Transverse colon (tissue), 4 donors: Measurements from ENCODE around the gene PREX1. TPM values are rescaled to one million over a fixed set of nuclear protein-coding genes. Genes with fewer than 3 reads are reported as not detected.

Experiments
- DNase-seq: peaks from one replicate; pipeline ENCODE4 v3.0.0-alpha.2; 2019
- H3K27ac ChIP-seq, 4 donors: fragments of 200-600 bp; sonication (generic); 2 replicates each; pipeline ENCODE4 v1.5.1; 2016 to 2018; ENCODE audit warnings: inconsistent platforms in 4 of 4
- H3K27me3 ChIP-seq: fragments of 200-600 bp; sonication (generic); 2 replicates; pipeline ENCODE4 v1.5.1; 2017; ENCODE audit warnings: inconsistent platforms
- H3K36me3 ChIP-seq, 4 donors: fragments of 200-600 bp; sonication (generic); 2 replicates each; pipeline ENCODE4 v1.5.1; 2017 to 2019; ENCODE audit warnings: inconsistent platforms in 4 of 4
- H3K4me1 ChIP-seq, 4 donors: fragments of 200-600 bp; sonication (generic); 2 replicates each; pipeline ENCODE4 v1.5.1; 2017 to 2020; ENCODE audit warnings: inconsistent platforms in 4 of 4
- H3K4me3 ChIP-seq, 4 donors: fragments of 200-600 bp; sonication (generic); 1 replicate in 1 of 4; 2 replicates in 3 of 4; pipeline versions ENCODE4 v1.5.1 to v1.6.1; 2017 to 2019; ENCODE audit warnings: inconsistent platforms in 4 of 4
- H3K9me3 ChIP-seq, 2 donors: fragments of 200-600 bp; sonication (generic); 2 replicates each; pipeline ENCODE4 v1.5.1; 2017 to 2019; ENCODE audit warnings: inconsistent platforms in 2 of 2
- EP300 ChIP-seq: sonication (generic); formaldehyde crosslinking; IDR thresholded peaks from one replicate; pipeline ENCODE4 v1.6.1; 2017; ENCODE audit warnings: antibody characterized with exemption, low read depth
- POLR2A ChIP-seq: fragments of 450-650 bp; IDR thresholded peaks from one replicate; pipeline ENCODE4 v1.6.1; 2016; ENCODE audit warnings: antibody characterized with exemption, mild to moderate bottlenecking, moderate library complexity
- POLR2AphosphoS5 ChIP-seq, 3 donors: sonication (generic); formaldehyde crosslinking; IDR thresholded peaks; one replicate each; pipeline ENCODE4 v1.6.1; 2016; ENCODE audit warnings: antibody characterized with exemption in 3 of 3
- WGBS, 2 donors: methylation state at CpG; one replicate each; pipeline ENCODE4 v1.1.5; 2018; ENCODE audit warnings: low coverage in 1 of 2; 5-methylcytosine and 5-hydroxymethylcytosine counted together
- in situ Hi-C, 4 donors: fragments of 200-750 bp; cut with MboI; loops; one replicate each; pipeline versions ENCODE4 v1.15.0 to v1.15.1; 2017; ENCODE audit warnings: low sequenced_read_pairs in 3 of 4, low pct_ligation_motif_present in 1 of 4, low pct_unique_long_range_greater_than_20kb in 1 of 4
- intact Hi-C: fragments of 100-400 bp; cut with DNase I; formaldehyde crosslinking; loops from one replicate; pipeline ENCODE4 v1.15.1; 2023; ENCODE audit warnings: low total_unique reads
- total RNA-seq, 4 donors: library from RNA; depleted of rRNA; stranded (reverse); fragments of >200 nt; gene quantifications; one replicate each; pipeline ENCODE4 v1.1.0, GENCODE V29; 2016
- TF ChIP-seq, protein P1 (sequence below), 5 experiments: fragments of 200-600 bp in 3 of 5; fragments of 450-650 bp in 2 of 5; sonication (generic) in 3 of 5; IDR thresholded peaks; 1 replicate in 2 of 5; 2 replicates in 3 of 5; pipeline ENCODE4 v1.5.1; 2016 to 2017; ENCODE audit warnings: antibody characterized with exemption in 5 of 5, inconsistent platforms in 3 of 5, mild to moderate bottlenecking in 2 of 5, moderate library complexity in 1 of 5

Gene PREX1, protein sequence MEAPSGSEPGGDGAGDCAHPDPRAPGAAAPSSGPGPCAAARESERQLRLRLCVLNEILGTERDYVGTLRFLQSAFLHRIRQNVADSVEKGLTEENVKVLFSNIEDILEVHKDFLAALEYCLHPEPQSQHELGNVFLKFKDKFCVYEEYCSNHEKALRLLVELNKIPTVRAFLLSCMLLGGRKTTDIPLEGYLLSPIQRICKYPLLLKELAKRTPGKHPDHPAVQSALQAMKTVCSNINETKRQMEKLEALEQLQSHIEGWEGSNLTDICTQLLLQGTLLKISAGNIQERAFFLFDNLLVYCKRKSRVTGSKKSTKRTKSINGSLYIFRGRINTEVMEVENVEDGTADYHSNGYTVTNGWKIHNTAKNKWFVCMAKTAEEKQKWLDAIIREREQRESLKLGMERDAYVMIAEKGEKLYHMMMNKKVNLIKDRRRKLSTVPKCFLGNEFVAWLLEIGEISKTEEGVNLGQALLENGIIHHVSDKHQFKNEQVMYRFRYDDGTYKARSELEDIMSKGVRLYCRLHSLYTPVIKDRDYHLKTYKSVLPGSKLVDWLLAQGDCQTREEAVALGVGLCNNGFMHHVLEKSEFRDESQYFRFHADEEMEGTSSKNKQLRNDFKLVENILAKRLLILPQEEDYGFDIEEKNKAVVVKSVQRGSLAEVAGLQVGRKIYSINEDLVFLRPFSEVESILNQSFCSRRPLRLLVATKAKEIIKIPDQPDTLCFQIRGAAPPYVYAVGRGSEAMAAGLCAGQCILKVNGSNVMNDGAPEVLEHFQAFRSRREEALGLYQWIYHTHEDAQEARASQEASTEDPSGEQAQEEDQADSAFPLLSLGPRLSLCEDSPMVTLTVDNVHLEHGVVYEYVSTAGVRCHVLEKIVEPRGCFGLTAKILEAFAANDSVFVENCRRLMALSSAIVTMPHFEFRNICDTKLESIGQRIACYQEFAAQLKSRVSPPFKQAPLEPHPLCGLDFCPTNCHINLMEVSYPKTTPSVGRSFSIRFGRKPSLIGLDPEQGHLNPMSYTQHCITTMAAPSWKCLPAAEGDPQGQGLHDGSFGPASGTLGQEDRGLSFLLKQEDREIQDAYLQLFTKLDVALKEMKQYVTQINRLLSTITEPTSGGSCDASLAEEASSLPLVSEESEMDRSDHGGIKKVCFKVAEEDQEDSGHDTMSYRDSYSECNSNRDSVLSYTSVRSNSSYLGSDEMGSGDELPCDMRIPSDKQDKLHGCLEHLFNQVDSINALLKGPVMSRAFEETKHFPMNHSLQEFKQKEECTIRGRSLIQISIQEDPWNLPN (N-terminal part only)
- 10 to 100 TPM; 10.9 to 29.9 (median 16.6) TPM for total RNA-seq

DNA sequence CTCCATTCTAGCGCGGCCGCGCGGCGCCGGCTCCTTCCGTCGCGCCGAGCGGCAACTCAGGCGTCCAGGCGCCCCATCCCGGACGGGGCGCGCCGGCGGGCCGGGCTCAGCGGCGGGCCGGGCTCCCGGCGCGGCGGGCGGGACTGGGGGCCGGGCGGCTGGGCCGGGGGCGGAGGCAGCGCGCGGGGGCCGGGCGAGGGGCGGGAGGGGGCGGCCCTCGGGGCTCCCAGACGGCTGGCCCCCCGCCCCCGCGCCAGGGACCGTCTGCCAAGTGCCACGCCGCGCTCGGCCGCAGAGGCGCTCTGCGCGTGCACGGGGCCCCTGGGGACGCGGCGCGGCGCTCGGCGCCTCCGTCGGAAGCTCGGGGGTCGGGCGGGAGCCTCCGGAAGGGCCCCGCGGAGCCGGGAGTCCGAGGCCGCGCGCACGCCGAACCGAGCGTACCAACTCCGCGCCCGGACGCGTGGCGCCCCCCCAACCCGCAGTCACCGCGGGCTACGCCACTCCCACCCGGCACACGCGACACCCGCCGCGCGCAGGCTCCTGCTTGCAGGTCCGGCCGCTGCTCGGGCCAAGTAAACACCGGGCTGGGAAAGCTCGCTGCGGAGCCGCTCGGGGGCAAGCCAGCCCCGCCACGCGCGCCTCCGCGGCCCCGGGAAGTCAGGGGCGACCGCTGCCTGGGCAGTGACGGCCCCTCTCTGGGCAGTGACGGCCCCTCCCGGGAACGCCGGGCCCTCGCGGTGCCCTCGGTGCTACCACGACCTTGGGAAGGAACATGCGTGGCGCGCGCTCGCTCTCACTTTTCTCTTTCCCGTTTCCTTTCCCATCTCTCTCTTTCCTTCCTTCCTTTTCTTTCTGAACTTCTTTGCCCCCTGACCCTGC, at the start of gene PREX1:
PREX1 (minus strand) TSS at position 145 of the 879 bp plus-strand sequence; CDS start at position 6, 139 bp downstream.
- TF ChIP-seq, protein P1, sequence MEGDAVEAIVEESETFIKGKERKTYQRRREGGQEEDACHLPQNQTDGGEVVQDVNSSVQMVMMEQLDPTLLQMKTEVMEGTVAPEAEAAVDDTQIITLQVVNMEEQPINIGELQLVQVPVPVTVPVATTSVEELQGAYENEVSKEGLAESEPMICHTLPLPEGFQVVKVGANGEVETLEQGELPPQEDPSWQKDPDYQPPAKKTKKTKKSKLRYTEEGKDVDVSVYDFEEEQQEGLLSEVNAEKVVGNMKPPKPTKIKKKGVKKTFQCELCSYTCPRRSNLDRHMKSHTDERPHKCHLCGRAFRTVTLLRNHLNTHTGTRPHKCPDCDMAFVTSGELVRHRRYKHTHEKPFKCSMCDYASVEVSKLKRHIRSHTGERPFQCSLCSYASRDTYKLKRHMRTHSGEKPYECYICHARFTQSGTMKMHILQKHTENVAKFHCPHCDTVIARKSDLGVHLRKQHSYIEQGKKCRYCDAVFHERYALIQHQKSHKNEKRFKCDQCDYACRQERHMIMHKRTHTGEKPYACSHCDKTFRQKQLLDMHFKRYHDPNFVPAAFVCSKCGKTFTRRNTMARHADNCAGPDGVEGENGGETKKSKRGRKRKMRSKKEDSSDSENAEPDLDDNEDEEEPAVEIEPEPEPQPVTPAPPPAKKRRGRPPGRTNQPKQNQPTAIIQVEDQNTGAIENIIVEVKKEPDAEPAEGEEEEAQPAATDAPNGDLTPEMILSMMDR (IDR thresholded peaks at IDR 0.05), result no peak
- no peak for TF ChIP-seq POLR2A
- no peak for TF ChIP-seq POLR2AphosphoS5 (IDR thresholded peaks at IDR 0.05)
- TF ChIP-seq EP300, result no peak
- in situ Hi-C loops, result no loop called here
- Histone ChIP-seq H3K4me1 (peaks cover 0 to 47% (median 13%) of the 10 kb centered on the region in 4 donors), H3K27me3 (peaks cover 45% of the 10 kb centered on the region), H3K36me3 (no peaks in the 10 kb centered on the region), H3K4me3 (peak within 1 kb of the TSS; percentile 43 to 73 (median 52)), H3K27ac (peak within 1 kb of the TSS; percentile 73 to 84 (median 77)), H3K9me3 (no peaks in the 10 kb centered on the region)
- 0 to 2% methylated on average over 17 to 83 of the region's 128 CpGs for WGBS, 2 donors
- intact Hi-C loops, result no loop called here
- DNase-seq, result peak; percentile 76

DNA sequence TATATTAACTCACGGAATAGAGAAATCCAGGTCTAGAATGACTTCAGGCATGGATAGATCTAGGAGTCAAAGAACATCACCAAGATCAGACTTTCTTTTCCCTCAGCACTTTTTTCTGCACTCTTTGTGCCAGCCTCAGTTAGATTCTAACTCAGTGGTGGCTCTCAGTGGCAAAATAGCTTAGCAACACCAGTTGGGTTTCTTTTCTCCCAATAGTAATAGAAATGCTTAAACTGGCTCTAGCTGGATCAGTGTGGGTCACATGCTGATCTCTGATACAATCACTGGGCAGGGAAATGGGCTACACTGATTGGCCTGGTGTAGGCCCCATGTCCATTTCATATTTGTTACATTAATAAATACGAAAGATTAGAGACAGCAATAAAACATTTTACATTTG, 49.5 kb upstream of the PREX1 start:
- WGBS, 2 donors, result 50% methylated on average over 2 of the region's 2 CpGs
- DNase-seq, result no peak
- in situ Hi-C loops (no loop called here), intact Hi-C loops (no loop called here)
- H3K27ac ChIP-seq, result no peak overlapping the region
- no peaks in the 10 kb centered on the region for H3K27me3 ChIP-seq
- no peak overlapping the region for H3K4me3 ChIP-seq
- H3K9me3 ChIP-seq, result no peaks in the 10 kb centered on the region
- no peaks in the 10 kb centered on the region for H3K36me3 ChIP-seq
- H3K4me1 ChIP-seq, result peaks cover 0 to 7% (median 0%) of the 10 kb centered on the region in 4 donors
- no peak for TF ChIP-seq EP300
- TF ChIP-seq, protein P1 (IDR thresholded peaks at IDR 0.05), result peak in 4 of 5 experiments; percentile 13 to 22 (median 16)
- TF ChIP-seq POLR2AphosphoS5 (IDR thresholded peaks at IDR 0.05), result no peak
- no peak for TF ChIP-seq POLR2A

DNA sequence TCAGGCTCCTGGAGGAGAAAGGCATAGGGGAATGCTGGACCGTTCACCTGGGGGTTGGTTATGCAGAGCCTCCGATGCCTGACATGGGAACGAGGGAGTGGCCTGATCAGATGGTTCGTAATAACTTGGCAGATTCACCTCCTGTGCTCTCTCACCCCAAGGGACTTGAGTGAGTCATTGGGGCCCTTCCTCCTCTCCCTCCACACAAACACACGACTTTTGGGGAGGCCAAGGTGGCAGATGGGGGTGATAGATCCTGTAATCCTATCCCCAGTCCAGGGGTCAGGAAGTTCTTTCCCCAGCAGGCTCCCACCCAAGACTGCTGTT, 48.1 kb upstream of the PREX1 start:
- Histone ChIP-seq H3K27ac (no peak overlapping the region), H3K4me1 (peaks cover 0 to 8% (median 0%) of the 10 kb centered on the region in 4 donors)
- TF ChIP-seq POLR2AphosphoS5 (IDR thresholded peaks at IDR 0.05) (no peak), EP300 (no peak), POLR2A (no peak)
- TF ChIP-seq, protein P1 (IDR thresholded peaks at IDR 0.05), result no peak

More for the DNA sequence above, 48.1 kb upstream of the PREX1 start:
- H3K36me3 ChIP-seq, result no peaks in the 10 kb centered on the region
- intact Hi-C loops (no loop called here), in situ Hi-C loops (no loop called here)
- H3K27me3 ChIP-seq, result no peaks in the 10 kb centered on the region
- no peaks in the 10 kb centered on the region for H3K9me3 ChIP-seq
- WGBS, 2 donors, result 47 to 54% methylated on average over 4 to 5 of the region's 5 CpGs
- no peak for DNase-seq
- H3K4me3 ChIP-seq, result no peak overlapping the region
